H7 (cell line): ENCODE measurements around the gene HINT1. TPM values are rescaled to one million over a fixed set of nuclear protein-coding genes. Genes with fewer than 3 reads are reported as not detected.

ENCODE experiments used
- DNase-seq: peaks from one replicate; pipeline ENCODE4 v3.0.0; 2012
- H3K27me3 ChIP-seq: 2 replicates; pipeline ENCODE4 v1.6.0; 2011; ENCODE audit warnings: mild to moderate bottlenecking, low read length; ENCODE audit not compliant: control insufficient read depth, insufficient read depth
- H3K36me3 ChIP-seq: replicated peaks from 2 replicates; pipeline ENCODE4 v1.5.1; 2011; ENCODE audit warnings: low read length; ENCODE audit not compliant: control insufficient read depth, insufficient read depth
- H3K4me3 ChIP-seq: 2 replicates; pipeline ENCODE4 v1.5.1; 2011; ENCODE audit warnings: low read depth, mild to moderate bottlenecking, control low read depth, low read length, moderate library complexity; ENCODE audit not compliant: insufficient read depth
- total RNA-seq: library from RNA; depleted of rRNA; stranded (reverse); fragments of >200 nt; shearing (Covaris generic); gene quantifications from 2 replicates; pipeline ENCODE4 v1.2.3, GENCODE V29; 2014; rRNA removed

HINT1 gene
- total RNA-seq, 1 experiment from 2014 or later: 330 TPM

DNA sequence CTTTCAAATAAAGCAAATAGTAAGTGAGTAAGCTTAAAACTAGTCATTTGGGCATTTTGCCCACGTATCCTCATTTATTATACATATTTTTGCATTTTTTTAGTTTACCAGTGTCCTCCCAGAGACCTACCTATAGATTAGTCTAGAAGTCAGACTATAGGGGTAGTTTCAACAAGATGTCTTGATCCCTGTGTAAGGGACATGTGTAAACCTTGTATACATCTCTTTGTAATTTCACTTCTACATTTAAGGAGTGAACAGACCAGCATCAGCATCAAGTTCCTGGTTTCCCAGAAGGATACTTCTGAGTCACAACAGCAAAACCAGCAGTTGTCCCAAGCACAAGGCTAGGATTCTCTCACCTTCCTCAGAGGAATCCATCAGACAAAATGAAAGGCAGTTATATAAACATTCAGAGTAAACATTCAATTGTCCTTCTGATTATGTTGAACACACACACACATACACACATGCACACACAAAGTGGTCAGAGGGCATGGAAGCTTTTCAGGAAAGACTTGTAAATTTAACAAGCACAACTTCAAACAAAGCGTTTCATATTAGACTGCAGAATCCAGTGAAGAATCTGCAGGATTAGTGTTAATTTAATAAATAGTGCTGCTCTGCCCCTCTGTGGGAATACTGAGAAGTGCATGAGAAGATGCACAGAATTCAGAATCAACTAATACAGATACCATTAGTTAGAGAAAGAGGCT, 55.4 kb downstream of the HINT1 start:
- H3K36me3 ChIP-seq: no peaks in the 10 kb centered on the region
- no peaks in the 10 kb centered on the region for H3K27me3 ChIP-seq
- H3K4me3 ChIP-seq: no peak overlapping the region
- DNase-seq: peak; percentile 36

Other genes with a start within 250 kb of the HINT1 start
- 4.5 and 9.3 TPM in 2 replicates for gene LYRM7, start 5.7 kb upstream of the HINT1 start, total RNA-seq
- 25.9 and 36.6 TPM in 2 replicates for gene CDC42SE2, start 98.8 kb upstream of the HINT1 start, total RNA-seq